Osteocyte (in vitro differentiated cells): ENCODE data around the gene SMIM7. TPM values are rescaled to one million over a fixed set of nuclear protein-coding genes. Genes with fewer than 3 reads are reported as not detected.

Source experiments
- DNase-seq: peaks from one replicate; pipeline ENCODE4 v3.0.0; 2021; ENCODE audit warnings: mixed read lengths; ENCODE audit not compliant: unreplicated experiment; ENCODE audit errors: extremely low spot score
- H3K27ac Mint-ChIP-seq: one replicate; pipeline ENCODE4 v1.8.0; 2021; ENCODE audit warnings: mild to moderate bottlenecking, mixed read lengths; ENCODE audit not compliant: unreplicated experiment
- H3K27me3 Mint-ChIP-seq: one replicate; pipeline ENCODE4 v1.8.0; 2021; ENCODE audit warnings: mixed read lengths; ENCODE audit not compliant: unreplicated experiment
- H3K36me3 Mint-ChIP-seq: one replicate; pipeline ENCODE4 v1.8.0; 2021; ENCODE audit warnings: mixed read lengths; ENCODE audit not compliant: unreplicated experiment
- H3K4me1 Mint-ChIP-seq: one replicate; pipeline ENCODE4 v1.8.0; 2021; ENCODE audit warnings: mixed read lengths; ENCODE audit not compliant: unreplicated experiment
- H3K4me3 Mint-ChIP-seq: one replicate; pipeline ENCODE4 v1.8.0; 2021; ENCODE audit warnings: mild to moderate bottlenecking, moderate library complexity, mixed read lengths; ENCODE audit not compliant: unreplicated experiment
- H3K9me3 Mint-ChIP-seq: one replicate; pipeline ENCODE4 v1.8.0; 2021; ENCODE audit warnings: mixed read lengths; ENCODE audit not compliant: unreplicated experiment
- CTCF ChIP-seq: fragments of 200-600 bp; sonication (generic); IDR thresholded peaks from 2 replicates; pipeline ENCODE4 v1.5.0; 2021; ENCODE audit warnings: antibody characterized with exemption, mild to moderate bottlenecking, moderate library complexity
- total RNA-seq: library from RNA; stranded (reverse); gene quantifications from 2 replicates; pipeline ENCODE4 v1.2.1, GENCODE V29; 2021

SMIM7 gene
- total RNA-seq, 1 donor from 2014 or later, result 60.5 TPM

DNA sequence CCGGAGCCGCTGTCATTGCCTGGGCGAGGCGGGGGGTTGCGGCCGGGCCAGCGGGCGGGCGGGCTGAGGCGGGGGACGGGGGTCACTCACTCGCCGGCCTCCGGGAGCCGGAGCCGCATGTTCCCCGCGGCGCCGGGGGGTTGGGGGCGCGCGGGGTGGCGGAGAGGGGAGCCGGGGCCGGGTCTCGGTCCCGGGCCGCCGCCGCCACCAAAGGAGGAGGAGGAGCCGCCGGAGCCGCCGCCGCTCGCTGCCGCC lies 32.1 kb downstream of the SMIM7 start:
- no peak for DNase-seq
- no peak for TF ChIP-seq CTCF
- Mint-ChIP-seq H3K36me3 (peaks cover 7% of the 10 kb centered on the region), H3K4me3 (peak overlapping the region; percentile 90), H3K4me1 (peaks cover 33% of the 10 kb centered on the region), H3K9me3 (no peaks in the 10 kb centered on the region), H3K27ac (no peak overlapping the region), H3K27me3 (no peaks in the 10 kb centered on the region)

GRCh38 chr19:16627193-16627927 lies 32.6 kb downstream of the SMIM7 start:
- peak overlapping the region; percentile 86 for H3K27ac Mint-ChIP-seq
- H3K9me3 Mint-ChIP-seq, result no peaks in the 10 kb centered on the region
- no peaks in the 10 kb centered on the region for H3K27me3 Mint-ChIP-seq
- DNase-seq, result no peak
- no peak for TF ChIP-seq CTCF
- peaks cover 33% of the 10 kb centered on the region for H3K4me1 Mint-ChIP-seq
- peak overlapping the region; percentile 90 for H3K4me3 Mint-ChIP-seq
- H3K36me3 Mint-ChIP-seq, result peaks cover 7% of the 10 kb centered on the region

- no peak for DNase-seq
Observed at GRCh38 chr19:16626796-16627192, 33.1 kb downstream of the SMIM7 start.

DNA sequence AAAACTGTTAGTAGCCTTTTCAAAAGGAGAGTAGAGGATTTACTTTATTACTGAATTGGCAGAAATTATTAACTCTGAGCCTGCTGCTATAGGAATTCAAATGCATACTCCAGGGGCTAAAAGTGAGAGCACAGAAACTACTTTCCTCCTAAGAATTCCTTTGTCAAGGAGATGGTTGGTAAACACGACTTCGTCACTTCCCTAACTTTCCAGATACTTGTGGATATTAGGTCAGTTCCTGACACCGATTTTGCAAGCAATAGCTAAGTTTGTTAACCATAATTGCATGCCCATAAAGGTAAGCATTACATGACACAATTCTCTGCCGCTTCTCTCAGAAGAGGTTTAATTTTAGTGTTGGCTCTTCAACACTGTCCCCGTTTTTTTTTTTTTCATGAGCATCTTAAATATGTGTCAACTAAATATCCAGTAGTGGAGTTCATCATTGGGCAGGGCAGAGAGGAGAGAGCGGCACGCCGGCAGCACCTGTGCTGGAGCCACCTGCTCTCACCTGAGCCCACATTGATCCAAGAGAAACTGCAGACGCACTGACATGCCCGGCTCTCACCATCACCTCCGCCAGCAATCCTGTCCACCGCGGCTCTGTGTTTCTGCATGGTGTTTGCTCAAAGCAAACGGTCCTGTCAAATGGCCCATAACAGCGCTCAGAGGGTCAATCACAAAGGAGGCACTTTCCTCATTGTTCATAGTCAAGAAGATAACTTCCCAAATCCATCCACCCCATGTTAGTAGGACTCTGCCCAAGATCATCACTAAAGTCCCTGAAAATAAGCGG lies 34.6 kb downstream of the SMIM7 start:
- Mint-ChIP-seq H3K4me1 (peaks cover 39% of the 10 kb centered on the region), H3K4me3 (peak overlapping the region; percentile 5), H3K36me3 (peaks cover 4% of the 10 kb centered on the region), H3K27me3 (no peaks in the 10 kb centered on the region), H3K27ac (no peak overlapping the region), H3K9me3 (no peaks in the 10 kb centered on the region)
- no peak for TF ChIP-seq CTCF
- no peak for DNase-seq

More at GRCh38 chr19:16626796-16627192, 33.1 kb downstream of the SMIM7 start:
- Mint-ChIP-seq H3K36me3 (peaks cover 7% of the 10 kb centered on the region), H3K4me3 (peak overlapping the region; percentile 90), H3K4me1 (peaks cover 35% of the 10 kb centered on the region), H3K27ac (peak overlapping the region; percentile 86), H3K9me3 (no peaks in the 10 kb centered on the region), H3K27me3 (no peaks in the 10 kb centered on the region)
- no peak for TF ChIP-seq CTCF

- H3K9me3 Mint-ChIP-seq, result no peaks in the 10 kb centered on the region
Observed at GRCh38 chr19:16624236-16624635, 35.7 kb downstream of the SMIM7 start.

More at GRCh38 chr19:16624236-16624635, 35.7 kb downstream of the SMIM7 start:
- DNase-seq, result no peak
- Mint-ChIP-seq H3K27ac (no peak overlapping the region), H3K36me3 (peaks cover 4% of the 10 kb centered on the region), H3K27me3 (no peaks in the 10 kb centered on the region), H3K4me3 (no peak overlapping the region), H3K4me1 (peaks cover 38% of the 10 kb centered on the region)
- TF ChIP-seq CTCF, result no peak
